Body of pancreas (tissue), 4 donors: ENCODE measurements around the gene AKIRIN2. TPM values are rescaled to one million over a fixed set of nuclear protein-coding genes. Genes with fewer than 3 reads are reported as not detected.

Source experiments
- ATAC-seq: fragments of 150-250 bp; one replicate; pipeline ENCODE4 v1.9.1; 2016
- DNase-seq, 4 donors: peaks; one replicate each; pipeline ENCODE4 v3.0.0-alpha.2; 2019
- H3K27ac ChIP-seq, 4 donors: fragments of 200-600 bp; sonication (generic); 1 replicate in 3 of 4; 2 replicates in 1 of 4; pipeline versions ENCODE4 v1.5.1 to v1.6.1; 2016 to 2019; ENCODE audit warnings: mild to moderate bottlenecking in 1 of 4, mixed read lengths in 1 of 4, moderate library complexity in 1 of 4
- H3K27me3 ChIP-seq, 2 donors: fragments of 200-600 bp; sonication (generic); one replicate each; pipeline ENCODE4 v1.6.0; 2016; ENCODE audit warnings: mild to moderate bottlenecking in 1 of 2
- H3K36me3 ChIP-seq, 2 donors: fragments of 200-600 bp; sonication (generic); replicated peaks in 1 of 2; 2 replicates each; pipeline ENCODE4 v1.5.1; 2016; ENCODE audit warnings: low read depth in 2 of 2; ENCODE audit not compliant: insufficient read depth in 1 of 2
- H3K4me1 ChIP-seq: fragments of 200-600 bp; sonication (generic); one replicate; pipeline ENCODE4 v1.6.0; 2016
- H3K4me3 ChIP-seq, 2 donors: fragments of 200-600 bp; sonication (generic); 1 replicate in 1 of 2; 2 replicates in 1 of 2; pipeline ENCODE4 v1.5.1; 2016 to 2019
- H3K9me3 ChIP-seq, 3 donors: fragments of 200-600 bp; sonication (generic); 1 replicate in 2 of 3; 2 replicates in 1 of 3; pipeline ENCODE4 v1.5.1; 2016
- CTCF ChIP-seq, 7 experiments: fragments of 450-650 bp in 4 of 7; fragments of 200-600 bp in 3 of 7; sonication (generic) in 3 of 7; IDR thresholded peaks; one replicate each; pipeline ENCODE4 v1.5.1; 2016 to 2019; ENCODE audit warnings: antibody characterized with exemption in 7 of 7
- POLR2A ChIP-seq, 3 donors: fragments of 450-650 bp; IDR thresholded peaks; one replicate each; pipeline ENCODE4 v1.6.1; 2016; ENCODE audit warnings: antibody characterized with exemption in 3 of 3, mild to moderate bottlenecking in 2 of 3
- WGBS, 2 donors: methylation state at CpG; one replicate each; pipeline ENCODE4 v1.1.5; 2017; 5-methylcytosine and 5-hydroxymethylcytosine counted together
- intact Hi-C: fragments of 100-400 bp; cut with DNase I; formaldehyde crosslinking; loops from one replicate; pipeline ENCODE4 v1.15.1; 2023
- total RNA-seq, 2 donors: library from RNA; depleted of rRNA; stranded (reverse); fragments of >200 nt; gene quantifications; one replicate each; pipeline ENCODE4 v1.1.0, GENCODE V29; 2016

Gene AKIRIN2
- total RNA-seq, 2 donors from 2014 or later, result 5.4 to 16.2 TPM

GRCh38 chr6:87645080-87645479 is 57.0 kb downstream of the AKIRIN2 start:
- no peak for ATAC-seq
- peaks cover 0 to 1% of the 10 kb centered on the region in 2 donors for H3K36me3 ChIP-seq
- no peaks in the 10 kb centered on the region for H3K9me3 ChIP-seq
- no peaks in the 10 kb centered on the region for H3K27me3 ChIP-seq
- H3K4me3 ChIP-seq, result no peak overlapping the region
- no peaks in the 10 kb centered on the region for H3K4me1 ChIP-seq
- WGBS, 2 donors, result 75 to 88% methylated on average over 1 of the region's 1 CpG
- no peak overlapping the region for H3K27ac ChIP-seq
- TF ChIP-seq CTCF (IDR thresholded peaks at IDR 0.05), result no peak
- TF ChIP-seq POLR2A (IDR thresholded peaks at IDR 0.05), result no peak
- intact Hi-C loops, result no loop called here
- no peak for DNase-seq

GRCh38 chr6:87641065-87641692 is 60.9 kb downstream of the AKIRIN2 start:
- H3K4me1 ChIP-seq, result no peaks in the 10 kb centered on the region
- DNase-seq (no peak), ATAC-seq (no peak)
- H3K9me3 ChIP-seq, result no peaks in the 10 kb centered on the region
- intact Hi-C loops, result no loop called here
- TF ChIP-seq CTCF (IDR thresholded peaks at IDR 0.05), result no peak
- no peak for TF ChIP-seq POLR2A (IDR thresholded peaks at IDR 0.05)
- WGBS, 2 donors, result 50 to 71% methylated on average over 1 of the region's 1 CpG
- no peaks in the 10 kb centered on the region for H3K27me3 ChIP-seq
- no peak overlapping the region for H3K27ac ChIP-seq
- H3K4me3 ChIP-seq, result no peak overlapping the region
- H3K36me3 ChIP-seq, result peaks cover 0 to 1% of the 10 kb centered on the region in 2 donors

- H3K27me3 ChIP-seq, result no peaks in the 10 kb centered on the region
- no peak for DNase-seq
- TF ChIP-seq CTCF (IDR thresholded peaks at IDR 0.05) (no peak), POLR2A (IDR thresholded peaks at IDR 0.05) (no peak)
- WGBS, 2 donors, result 98% methylated on average over 4 of the region's 4 CpGs
- H3K4me1 ChIP-seq, result no peaks in the 10 kb centered on the region
- H3K27ac ChIP-seq, result no peak overlapping the region
- no peak overlapping the region for H3K4me3 ChIP-seq
- H3K36me3 ChIP-seq, result peaks cover 0 to 1% of the 10 kb centered on the region in 2 donors
- H3K9me3 ChIP-seq, result no peaks in the 10 kb centered on the region
- intact Hi-C loops, result no loop called here
- ATAC-seq, result no peak
Observed at GRCh38 chr6:87639373-87639772, 62.7 kb downstream of the AKIRIN2 start.

- DNase-seq, result no peak
- Histone ChIP-seq H3K27me3 (no peaks in the 10 kb centered on the region), H3K9me3 (no peaks in the 10 kb centered on the region), H3K36me3 (peaks cover 0 to 1% of the 10 kb centered on the region in 2 donors), H3K27ac (no peak overlapping the region), H3K4me3 (no peak overlapping the region), H3K4me1 (no peaks in the 10 kb centered on the region)
- 96 to 97% methylated on average over 1 of the region's 1 CpG for WGBS, 2 donors
- TF ChIP-seq POLR2A (IDR thresholded peaks at IDR 0.05) (no peak), CTCF (IDR thresholded peaks at IDR 0.05) (no peak)
- intact Hi-C loops, result no loop called here
- ATAC-seq, result no peak
Observed at GRCh38 chr6:87637106-87637505, 64.9 kb downstream of the AKIRIN2 start.

- Histone ChIP-seq H3K4me3 (no peak overlapping the region), H3K36me3 (peaks cover 0 to 1% of the 10 kb centered on the region in 2 donors), H3K9me3 (no peaks in the 10 kb centered on the region), H3K4me1 (no peaks in the 10 kb centered on the region), H3K27me3 (no peaks in the 10 kb centered on the region), H3K27ac (no peak overlapping the region)
- DNase-seq (no peak), ATAC-seq (no peak)
- WGBS, 2 donors, result 84 to 91% methylated on average over 1 of the region's 1 CpG
- no peak for TF ChIP-seq POLR2A (IDR thresholded peaks at IDR 0.05)
- no peak for TF ChIP-seq CTCF (IDR thresholded peaks at IDR 0.05)
- intact Hi-C loops, result no loop called here
Observed at GRCh38 chr6:87636315-87636714, 65.7 kb downstream of the AKIRIN2 start.
